ENCODE results near the gene ALDOB. TPM values are rescaled to one million over a fixed set of nuclear protein-coding genes. Genes with fewer than 3 reads are reported as not detected.

Gene ALDOB
- total RNA-seq, 1 experiment from 2014 or later, result not detected

DNA sequence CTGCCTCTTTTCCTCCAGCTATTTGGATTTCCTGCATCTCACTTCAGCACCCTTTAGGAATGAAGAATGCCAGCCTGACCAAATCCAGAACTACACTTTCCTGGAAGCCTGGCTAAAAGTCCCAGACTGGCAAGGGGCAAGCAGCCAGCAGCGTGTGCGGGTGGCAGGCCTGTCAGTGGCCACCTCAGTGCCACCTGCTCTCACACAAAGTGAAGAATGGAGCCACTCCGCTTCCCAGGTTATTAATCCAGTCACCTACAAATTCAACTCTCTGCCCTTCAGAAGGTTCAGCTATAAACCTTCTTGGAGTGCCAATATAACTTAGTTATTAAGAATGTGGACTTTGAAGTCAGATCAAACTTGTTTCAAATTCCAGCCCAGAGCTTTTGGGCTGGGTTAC is 6.7 kb upstream of the ALDOB start:
- H3K4me3 ChIP-seq (ENCODE audit: low read length), result no peak overlapping the region
- no peaks in the 10 kb centered on the region for H3K36me3 ChIP-seq (ENCODE audit: insufficient read depth, low read length)
- no peaks in the 10 kb centered on the region for H3K9me2 ChIP-seq (replicated peaks; ENCODE audit: insufficient read depth, low read length)
- H2AFZ ChIP-seq (ENCODE audit: low read length), result no peak overlapping the region
- no peaks in the 10 kb centered on the region for H3K27me3 ChIP-seq (ENCODE audit: low read length)
- no peaks in the 10 kb centered on the region for H3K79me2 ChIP-seq (ENCODE audit: low read length)
- no peak for DNase-seq
- H3K9me3 ChIP-seq (ENCODE audit: low read length), result no peaks in the 10 kb centered on the region
- no peak overlapping the region for H3K9ac ChIP-seq (ENCODE audit: low read length)
- H3K27ac ChIP-seq (ENCODE audit: low read length), result no peak overlapping the region
- H3K4me2 ChIP-seq (ENCODE audit: low read depth, low read length, poor library complexity, severe bottlenecking), result no peak overlapping the region
- no peaks in the 10 kb centered on the region for H4K20me1 ChIP-seq (ENCODE audit: insufficient read depth, low read depth, low read length)
- H3K4me1 ChIP-seq (ENCODE audit: low read length), result no peaks in the 10 kb centered on the region

DNA sequence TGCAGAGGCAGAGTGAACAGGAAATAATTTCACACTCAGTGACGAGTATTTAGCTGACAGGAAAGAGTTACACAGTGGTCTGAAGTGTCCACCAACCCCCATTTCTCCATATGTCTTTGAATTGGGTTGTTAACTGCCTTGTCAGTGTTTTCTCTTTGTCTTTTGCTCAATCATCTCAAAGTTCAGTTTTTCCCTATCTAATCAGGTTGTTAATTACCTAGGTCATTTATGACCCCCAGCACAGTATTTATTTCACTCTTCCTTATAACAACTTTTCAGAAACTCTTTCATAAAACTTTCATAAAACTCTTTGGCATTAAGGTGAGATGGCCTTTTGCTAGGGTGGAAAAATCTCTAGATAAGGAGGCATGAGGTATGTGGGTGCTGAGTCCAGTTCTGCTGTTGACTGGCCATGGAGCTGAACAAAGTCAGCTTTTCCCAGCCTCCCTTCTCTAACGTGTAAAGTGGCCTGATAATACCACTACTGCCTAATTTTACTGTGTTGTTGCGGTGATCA is 5.2 kb upstream of the ALDOB start:
- Histone ChIP-seq H3K9ac (ENCODE audit: low read length) (no peak overlapping the region), H3K36me3 (ENCODE audit: insufficient read depth, low read length) (no peaks in the 10 kb centered on the region), H3K27ac (ENCODE audit: low read length) (no peak overlapping the region), H3K9me3 (ENCODE audit: low read length) (no peaks in the 10 kb centered on the region), H3K4me2 (ENCODE audit: low read depth, low read length, poor library complexity, severe bottlenecking) (no peak overlapping the region), H3K4me1 (ENCODE audit: low read length) (no peaks in the 10 kb centered on the region), H3K4me3 (ENCODE audit: low read length) (no peak overlapping the region), H2AFZ (ENCODE audit: low read length) (no peak overlapping the region), H3K79me2 (ENCODE audit: low read length) (no peaks in the 10 kb centered on the region), H3K27me3 (ENCODE audit: low read length) (no peaks in the 10 kb centered on the region), H3K9me2 (replicated peaks; ENCODE audit: insufficient read depth, low read length) (no peaks in the 10 kb centered on the region), H4K20me1 (ENCODE audit: insufficient read depth, low read depth, low read length) (no peaks in the 10 kb centered on the region)
- DNase-seq, result no peak

DNA sequence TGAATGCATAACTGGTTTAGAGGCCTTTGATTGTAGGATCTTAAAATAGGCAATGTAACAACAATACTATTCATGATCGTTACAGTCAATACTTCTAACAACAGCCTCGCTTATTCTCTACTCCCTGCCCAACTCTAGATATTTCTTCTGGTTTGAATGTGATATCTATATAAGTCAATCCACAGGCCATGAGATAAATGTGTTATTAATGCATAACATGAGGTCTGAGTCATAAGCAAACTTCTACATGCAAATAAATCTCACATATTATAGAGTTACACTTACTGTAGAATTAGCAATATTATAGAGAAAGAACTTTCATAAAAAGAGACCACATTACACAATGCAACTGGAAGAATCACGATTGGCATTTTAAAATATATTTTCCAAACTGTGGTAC is 2.9 kb upstream of the ALDOB start:
- no peak overlapping the region for H3K27ac ChIP-seq (ENCODE audit: low read length)
- H3K4me2 ChIP-seq (ENCODE audit: low read depth, low read length, poor library complexity, severe bottlenecking), result no peak overlapping the region
- no peaks in the 10 kb centered on the region for H3K9me2 ChIP-seq (replicated peaks; ENCODE audit: insufficient read depth, low read length)
- H3K4me3 ChIP-seq (ENCODE audit: low read length), result no peak overlapping the region
- H4K20me1 ChIP-seq (ENCODE audit: insufficient read depth, low read depth, low read length), result no peaks in the 10 kb centered on the region
- H3K27me3 ChIP-seq (ENCODE audit: low read length), result no peaks in the 10 kb centered on the region
- H3K79me2 ChIP-seq (ENCODE audit: low read length), result no peaks in the 10 kb centered on the region
- no peaks in the 10 kb centered on the region for H3K36me3 ChIP-seq (ENCODE audit: insufficient read depth, low read length)
- no peak overlapping the region for H2AFZ ChIP-seq (ENCODE audit: low read length)
- DNase-seq, result no peak
- H3K9ac ChIP-seq (ENCODE audit: low read length), result no peak overlapping the region
- H3K4me1 ChIP-seq (ENCODE audit: low read length), result no peaks in the 10 kb centered on the region
- H3K9me3 ChIP-seq (ENCODE audit: low read length), result no peaks in the 10 kb centered on the region

DNA sequence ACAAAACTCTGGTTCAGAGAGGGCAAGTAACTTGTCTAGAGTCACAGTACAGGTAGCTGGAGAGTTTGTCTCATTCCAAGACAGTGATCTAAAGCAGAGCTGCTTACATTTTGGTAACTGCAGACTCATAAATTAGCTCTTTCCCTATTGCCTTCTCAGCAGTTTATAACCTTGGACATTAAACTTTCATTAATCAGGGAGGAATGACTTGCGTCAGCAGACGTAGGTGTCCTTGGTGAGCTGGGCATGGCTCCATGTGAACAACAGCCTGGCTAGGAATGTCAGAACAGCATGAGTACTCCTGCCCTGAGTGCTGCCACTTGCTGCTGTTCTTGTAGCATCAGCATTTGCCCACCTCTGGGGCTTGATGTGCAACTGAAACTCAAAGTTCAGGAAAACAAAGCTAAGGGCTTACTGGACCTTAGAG is 2.2 kb upstream of the ALDOB start:
- Histone ChIP-seq H3K4me1 (ENCODE audit: low read length) (no peaks in the 10 kb centered on the region), H4K20me1 (ENCODE audit: insufficient read depth, low read depth, low read length) (no peaks in the 10 kb centered on the region), H3K4me2 (ENCODE audit: low read depth, low read length, poor library complexity, severe bottlenecking) (no peak overlapping the region), H3K9me3 (ENCODE audit: low read length) (no peaks in the 10 kb centered on the region), H3K36me3 (ENCODE audit: insufficient read depth, low read length) (no peaks in the 10 kb centered on the region), H3K9ac (ENCODE audit: low read length) (no peak overlapping the region), H3K27ac (ENCODE audit: low read length) (no peak overlapping the region), H3K9me2 (replicated peaks; ENCODE audit: insufficient read depth, low read length) (no peaks in the 10 kb centered on the region), H3K27me3 (ENCODE audit: low read length) (no peaks in the 10 kb centered on the region), H3K79me2 (ENCODE audit: low read length) (no peaks in the 10 kb centered on the region), H2AFZ (ENCODE audit: low read length) (no peak overlapping the region), H3K4me3 (ENCODE audit: low read length) (no peak overlapping the region)
- no peak for DNase-seq

DNA sequence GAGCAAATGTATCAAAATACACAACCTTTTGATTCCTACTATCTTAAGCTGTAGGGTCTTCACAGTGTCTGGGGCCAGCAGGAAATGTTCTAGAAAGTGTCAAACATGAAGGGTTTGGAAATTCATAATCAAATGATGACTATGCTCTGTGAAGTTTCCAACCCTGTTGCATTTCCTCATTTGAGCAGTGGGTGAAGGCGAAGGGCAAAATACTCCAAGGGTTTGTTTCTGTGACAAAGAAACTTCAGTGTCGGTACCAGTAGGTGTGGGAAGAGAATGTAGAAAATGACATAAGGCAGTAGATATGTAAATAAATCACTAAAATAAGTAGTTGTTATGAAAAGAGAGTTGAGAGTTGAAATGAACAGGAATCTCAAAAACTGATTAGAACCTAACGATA is 576 bp downstream of the ALDOB start:
- Histone ChIP-seq H3K9ac (ENCODE audit: low read length) (no peak overlapping the region), H3K4me3 (ENCODE audit: low read length) (no peak overlapping the region), H2AFZ (ENCODE audit: low read length) (no peak overlapping the region), H3K27me3 (ENCODE audit: low read length) (no peaks in the 10 kb centered on the region), H3K4me2 (ENCODE audit: low read depth, low read length, poor library complexity, severe bottlenecking) (no peak overlapping the region), H4K20me1 (ENCODE audit: insufficient read depth, low read depth, low read length) (no peaks in the 10 kb centered on the region), H3K9me3 (ENCODE audit: low read length) (no peaks in the 10 kb centered on the region), H3K79me2 (ENCODE audit: low read length) (no peaks in the 10 kb centered on the region), H3K36me3 (ENCODE audit: insufficient read depth, low read length) (no peaks in the 10 kb centered on the region), H3K9me2 (replicated peaks; ENCODE audit: insufficient read depth, low read length) (no peaks in the 10 kb centered on the region), H3K27ac (ENCODE audit: low read length) (no peak overlapping the region), H3K4me1 (ENCODE audit: low read length) (no peaks in the 10 kb centered on the region)
- no peak for DNase-seq

DNA sequence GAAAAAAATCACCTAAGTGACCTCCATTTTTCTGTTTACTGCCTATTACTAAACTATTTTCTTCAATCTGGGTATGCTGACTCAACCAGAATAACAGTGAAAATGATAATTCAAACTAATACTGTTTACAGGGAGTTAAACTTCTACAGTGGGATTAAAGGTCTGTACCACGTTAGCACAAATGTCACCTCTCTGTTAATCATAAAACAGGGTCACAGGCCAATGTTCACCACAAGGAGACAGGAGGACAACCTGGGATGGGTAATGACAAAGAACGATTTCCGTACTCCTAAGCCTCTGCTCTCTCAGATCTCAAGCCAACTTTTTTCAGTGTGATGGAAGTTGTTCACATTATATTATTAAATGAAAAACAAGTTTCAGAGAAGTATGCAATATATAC is 2.3 kb downstream of the ALDOB start:
- Histone ChIP-seq H3K27me3 (ENCODE audit: low read length) (no peaks in the 10 kb centered on the region), H3K9me3 (ENCODE audit: low read length) (no peaks in the 10 kb centered on the region), H3K4me2 (ENCODE audit: low read depth, low read length, poor library complexity, severe bottlenecking) (no peak overlapping the region), H3K79me2 (ENCODE audit: low read length) (no peaks in the 10 kb centered on the region), H3K9me2 (replicated peaks; ENCODE audit: insufficient read depth, low read length) (no peaks in the 10 kb centered on the region), H3K4me3 (ENCODE audit: low read length) (no peak overlapping the region), H3K9ac (ENCODE audit: low read length) (no peak overlapping the region), H2AFZ (ENCODE audit: low read length) (no peak overlapping the region), H3K27ac (ENCODE audit: low read length) (no peak overlapping the region), H4K20me1 (ENCODE audit: insufficient read depth, low read depth, low read length) (no peaks in the 10 kb centered on the region), H3K36me3 (ENCODE audit: insufficient read depth, low read length) (no peaks in the 10 kb centered on the region), H3K4me1 (ENCODE audit: low read length) (no peaks in the 10 kb centered on the region)
- DNase-seq, result no peak

DNA sequence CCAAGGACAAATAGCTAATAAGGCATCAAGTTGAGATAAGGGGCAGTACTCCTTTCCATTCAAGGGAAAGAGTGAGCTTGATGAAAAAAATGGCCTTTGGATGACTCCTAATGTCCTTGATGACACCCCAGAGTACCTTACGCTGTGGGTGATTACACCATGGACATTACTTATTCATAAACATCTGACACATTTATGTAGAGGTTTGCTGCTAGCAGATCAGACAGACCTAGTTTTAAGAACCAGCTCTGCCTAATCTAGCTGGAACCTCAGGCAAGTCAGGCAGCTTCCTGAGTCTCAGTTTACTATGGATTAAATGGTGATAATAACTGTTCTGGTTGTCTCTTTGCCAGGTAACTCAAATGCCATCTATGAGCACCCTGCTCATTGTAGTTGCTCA is 2.8 kb downstream of the ALDOB start:
- no peaks in the 10 kb centered on the region for H3K36me3 ChIP-seq (ENCODE audit: insufficient read depth, low read length)
- H3K27ac ChIP-seq (ENCODE audit: low read length), result no peak overlapping the region
- no peaks in the 10 kb centered on the region for H3K4me1 ChIP-seq (ENCODE audit: low read length)
- H3K4me3 ChIP-seq (ENCODE audit: low read length), result no peak overlapping the region
- no peaks in the 10 kb centered on the region for H3K79me2 ChIP-seq (ENCODE audit: low read length)
- H3K27me3 ChIP-seq (ENCODE audit: low read length), result no peaks in the 10 kb centered on the region
- H2AFZ ChIP-seq (ENCODE audit: low read length), result no peak overlapping the region
- no peak for DNase-seq
- H3K9me3 ChIP-seq (ENCODE audit: low read length), result no peaks in the 10 kb centered on the region
- no peaks in the 10 kb centered on the region for H4K20me1 ChIP-seq (ENCODE audit: insufficient read depth, low read depth, low read length)
- H3K9me2 ChIP-seq (replicated peaks; ENCODE audit: insufficient read depth, low read length), result no peaks in the 10 kb centered on the region
- no peak overlapping the region for H3K4me2 ChIP-seq (ENCODE audit: low read depth, low read length, poor library complexity, severe bottlenecking)
- no peak overlapping the region for H3K9ac ChIP-seq (ENCODE audit: low read length)

DNA sequence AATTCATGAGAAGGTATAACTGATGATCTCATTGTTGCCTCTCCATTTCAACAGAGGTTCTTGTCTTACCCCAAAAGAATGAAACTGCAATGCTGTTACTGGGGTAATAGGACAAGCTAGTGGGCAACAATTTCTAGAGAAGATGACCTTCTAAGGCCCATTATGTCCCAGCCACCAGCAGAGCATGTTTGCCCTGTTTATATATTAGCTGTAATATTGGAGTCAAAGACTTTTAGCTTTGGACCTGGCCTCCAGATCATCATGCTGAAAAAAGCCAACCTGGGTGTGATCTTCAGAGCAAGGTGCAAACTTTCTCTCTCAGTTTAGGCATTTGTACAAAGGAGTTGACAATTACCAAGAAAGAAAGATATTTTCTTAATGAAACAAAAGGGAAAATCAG is 3.4 kb downstream of the ALDOB start:
- Histone ChIP-seq H4K20me1 (ENCODE audit: insufficient read depth, low read depth, low read length) (no peaks in the 10 kb centered on the region), H3K36me3 (ENCODE audit: insufficient read depth, low read length) (no peaks in the 10 kb centered on the region), H3K79me2 (ENCODE audit: low read length) (no peaks in the 10 kb centered on the region), H3K4me3 (ENCODE audit: low read length) (no peak overlapping the region), H2AFZ (ENCODE audit: low read length) (no peak overlapping the region), H3K9me3 (ENCODE audit: low read length) (no peaks in the 10 kb centered on the region), H3K9me2 (replicated peaks; ENCODE audit: insufficient read depth, low read length) (no peaks in the 10 kb centered on the region), H3K27ac (ENCODE audit: low read length) (no peak overlapping the region), H3K4me2 (ENCODE audit: low read depth, low read length, poor library complexity, severe bottlenecking) (no peak overlapping the region), H3K9ac (ENCODE audit: low read length) (no peak overlapping the region), H3K27me3 (ENCODE audit: low read length) (no peaks in the 10 kb centered on the region), H3K4me1 (ENCODE audit: low read length) (no peaks in the 10 kb centered on the region)
- DNase-seq, result no peak

DNA sequence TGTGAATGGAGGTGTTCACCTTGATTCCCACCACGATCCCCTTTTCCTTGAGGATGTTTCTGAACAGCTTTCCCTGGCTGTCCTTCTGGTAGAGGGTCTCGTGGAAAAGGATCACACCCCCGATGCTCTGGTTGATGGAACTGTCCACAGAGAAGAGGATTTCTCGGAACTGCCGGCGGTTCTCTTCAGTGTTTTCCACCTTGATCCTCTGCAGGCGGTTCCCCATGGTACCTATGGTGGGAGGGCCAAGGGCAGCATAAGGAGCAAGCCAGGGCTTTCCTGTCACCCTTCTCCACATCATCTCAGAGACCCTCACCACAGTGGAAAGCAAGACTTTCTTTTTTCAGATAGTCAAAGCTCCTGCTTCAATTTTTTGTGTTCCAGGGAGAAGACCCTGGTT is 5.8 kb downstream of the ALDOB start:
- no peaks in the 10 kb centered on the region for H3K27me3 ChIP-seq (ENCODE audit: low read length)
- no peak for DNase-seq
- no peaks in the 10 kb centered on the region for H3K9me3 ChIP-seq (ENCODE audit: low read length)

More for the DNA sequence above, 5.8 kb downstream of the ALDOB start:
- H3K36me3 ChIP-seq (ENCODE audit: insufficient read depth, low read length), result no peaks in the 10 kb centered on the region
- H3K4me2 ChIP-seq (ENCODE audit: low read depth, low read length, poor library complexity, severe bottlenecking), result no peak overlapping the region
- H3K9me2 ChIP-seq (replicated peaks; ENCODE audit: insufficient read depth, low read length), result no peaks in the 10 kb centered on the region
- no peaks in the 10 kb centered on the region for H4K20me1 ChIP-seq (ENCODE audit: insufficient read depth, low read depth, low read length)
- H3K9ac ChIP-seq (ENCODE audit: low read length), result no peak overlapping the region
- no peak overlapping the region for H2AFZ ChIP-seq (ENCODE audit: low read length)
- no peaks in the 10 kb centered on the region for H3K79me2 ChIP-seq (ENCODE audit: low read length)
- H3K27ac ChIP-seq (ENCODE audit: low read length), result no peak overlapping the region
- H3K4me1 ChIP-seq (ENCODE audit: low read length), result no peaks in the 10 kb centered on the region
- H3K4me3 ChIP-seq (ENCODE audit: low read length), result no peak overlapping the region
